Nephron progenitor cell (in vitro differentiated cells): ENCODE measurements around the gene SPATA20.

Source experiments
- DNase-seq: peaks from one replicate; pipeline ENCODE4 v3.0.0; 2021
- H3K27ac Mint-ChIP-seq: 2 replicates; pipeline ENCODE4 v1.8.0; 2021; ENCODE audit warnings: mild to moderate bottlenecking, moderate library complexity, mixed read lengths
- H3K27me3 Mint-ChIP-seq: 2 replicates; pipeline ENCODE4 v1.8.0; 2021; ENCODE audit warnings: mild to moderate bottlenecking, low read depth, mixed read lengths; ENCODE audit not compliant: poor library complexity
- H3K36me3 Mint-ChIP-seq: 2 replicates; pipeline ENCODE4 v1.8.0; 2021; ENCODE audit warnings: low read depth, mixed read lengths
- H3K4me1 Mint-ChIP-seq: 2 replicates; pipeline ENCODE4 v1.8.0; 2021; ENCODE audit warnings: mixed read lengths
- H3K4me3 Mint-ChIP-seq: 2 replicates; pipeline ENCODE4 v1.8.0; 2021; ENCODE audit warnings: mild to moderate bottlenecking, moderate library complexity, mixed read lengths
- H3K9me3 Mint-ChIP-seq: 2 replicates; pipeline ENCODE4 v1.8.0; 2021; ENCODE audit warnings: mild to moderate bottlenecking, moderate library complexity, mixed read lengths
- CTCF ChIP-seq: fragments of 200-600 bp; sonication (generic); IDR thresholded peaks from 2 replicates; pipeline ENCODE4 v1.5.0; 2021; ENCODE audit warnings: antibody characterized with exemption

The SPATA20 gene

DNA sequence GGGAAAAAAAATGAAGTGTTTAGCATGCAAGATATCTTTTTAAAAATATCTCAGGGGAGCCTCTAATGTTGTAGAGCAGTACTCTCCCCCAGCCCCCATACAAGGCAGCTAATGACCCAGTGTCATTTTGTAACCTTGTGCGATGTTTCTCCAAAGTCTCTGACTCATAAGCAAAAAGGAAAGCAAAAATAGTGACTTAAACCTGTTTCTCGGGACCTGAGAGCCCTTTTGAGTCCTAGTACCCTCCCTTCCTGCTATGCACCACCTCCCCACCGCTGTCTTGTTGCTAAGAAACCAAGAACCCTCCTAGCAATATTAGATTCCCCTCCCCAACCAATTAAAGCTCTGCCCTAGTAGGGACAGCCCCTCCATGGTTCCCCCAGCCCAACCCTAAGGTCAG is 35.9 kb upstream of the SPATA20 start:
- H3K9me3 Mint-ChIP-seq, result no peaks in the 10 kb centered on the region
- no peak for DNase-seq
- H3K4me3 Mint-ChIP-seq, result no peak overlapping the region
- H3K36me3 Mint-ChIP-seq, result no peaks in the 10 kb centered on the region
- peaks cover 14% of the 10 kb centered on the region for H3K27me3 Mint-ChIP-seq
- H3K27ac Mint-ChIP-seq, result no peak overlapping the region
- H3K4me1 Mint-ChIP-seq, result peaks cover 61% of the 10 kb centered on the region
- TF ChIP-seq CTCF, result no peak

GRCh38 chr17:50513495-50513894 is 33.5 kb upstream of the SPATA20 start:
- no peak for DNase-seq
- no peak overlapping the region for H3K4me3 Mint-ChIP-seq
- peaks cover 69% of the 10 kb centered on the region for H3K4me1 Mint-ChIP-seq
- H3K9me3 Mint-ChIP-seq, result no peaks in the 10 kb centered on the region
- no peak overlapping the region for H3K27ac Mint-ChIP-seq
- peaks cover 9% of the 10 kb centered on the region for H3K27me3 Mint-ChIP-seq
- no peaks in the 10 kb centered on the region for H3K36me3 Mint-ChIP-seq
- no peak for TF ChIP-seq CTCF

- no peak overlapping the region for H3K27ac Mint-ChIP-seq
- peaks cover 6% of the 10 kb centered on the region for H3K27me3 Mint-ChIP-seq
- DNase-seq, result no peak
- H3K4me1 Mint-ChIP-seq, result peaks cover 67% of the 10 kb centered on the region
- no peaks in the 10 kb centered on the region for H3K36me3 Mint-ChIP-seq
- H3K9me3 Mint-ChIP-seq, result no peaks in the 10 kb centered on the region
- no peak overlapping the region for H3K4me3 Mint-ChIP-seq
- TF ChIP-seq CTCF, result no peak
These were observed 32.6 kb upstream of the SPATA20 start for GRCh38 chr17:50514388-50514787.

- no peaks in the 10 kb centered on the region for H3K36me3 Mint-ChIP-seq
- no peaks in the 10 kb centered on the region for H3K9me3 Mint-ChIP-seq
- no peak overlapping the region for H3K4me3 Mint-ChIP-seq
- no peak for TF ChIP-seq CTCF
- H3K27me3 Mint-ChIP-seq, result peaks cover 6% of the 10 kb centered on the region
- peaks cover 61% of the 10 kb centered on the region for H3K4me1 Mint-ChIP-seq
- DNase-seq, result no peak
- H3K27ac Mint-ChIP-seq, result peak overlapping the region; percentile 14
These were observed 31.9 kb upstream of the SPATA20 start for GRCh38 chr17:50514936-50515702.

- DNase-seq, result no peak
- H3K9me3 Mint-ChIP-seq, result no peaks in the 10 kb centered on the region
- H3K27me3 Mint-ChIP-seq, result peaks cover 3% of the 10 kb centered on the region
- H3K36me3 Mint-ChIP-seq, result no peaks in the 10 kb centered on the region
- H3K27ac Mint-ChIP-seq, result no peak overlapping the region
- H3K4me1 Mint-ChIP-seq, result peaks cover 58% of the 10 kb centered on the region
- no peak overlapping the region for H3K4me3 Mint-ChIP-seq
- TF ChIP-seq CTCF, result no peak
These were observed 30.0 kb upstream of the SPATA20 start for GRCh38 chr17:50517011-50517410.
